GM23338 (cell line): ENCODE measurements around the gene PIGC. TPM values are rescaled to one million over a fixed set of nuclear protein-coding genes. Genes with fewer than 3 reads are reported as not detected.
"Not testable (repeated sequence)": the region's sequence is repeated elsewhere in the genome, so short reads cannot be mapped to it uniquely, and the experiment has no call there.

Experiments used
- ATAC-seq: fragments of 200-7000 bp; cut with Tn5 transposase; 3 replicates; pipeline ENCODE4 v1.9.1; 2020
- DNase-seq: peaks from one replicate; pipeline ENCODE4 v3.0.0-alpha.2; 2015; ENCODE audit warnings: low spot score
- H2AFZ ChIP-seq: fragments of 200-600 bp; sonication (generic); 2 replicates; pipeline ENCODE4 v1.8.0; 2016; ENCODE audit warnings: antibody characterized with exemption, mild to moderate bottlenecking, moderate library complexity
- H3F3A ChIP-seq: fragments of 200-600 bp; sonication (generic); replicated peaks from 2 replicates; pipeline ENCODE4 v1.8.0; 2017; ENCODE audit warnings: antibody characterized with exemption, mixed run types, low read depth
- H3K27ac ChIP-seq: fragments of 200-600 bp; sonication (generic); 2 replicates; pipeline ENCODE4 v1.6.1; 2016; ENCODE audit warnings: low read depth
- H3K27me3 ChIP-seq: fragments of 200-600 bp; sonication (generic); 2 replicates; pipeline ENCODE4 v1.8.0; 2016; ENCODE audit warnings: mild to moderate bottlenecking, mixed run types, moderate library complexity; ENCODE audit not compliant: insufficient read depth
- H3K36me3 ChIP-seq: fragments of 200-600 bp; sonication (generic); 2 replicates; pipeline ENCODE4 v1.8.0; 2016; ENCODE audit warnings: mild to moderate bottlenecking; ENCODE audit not compliant: insufficient read depth
- H3K4me1 ChIP-seq: fragments of 200-600 bp; sonication (generic); 2 replicates; pipeline ENCODE4 v1.8.0; 2016; ENCODE audit warnings: mild to moderate bottlenecking, moderate library complexity; ENCODE audit not compliant: insufficient read depth
- H3K4me2 ChIP-seq: fragments of 200-600 bp; sonication (generic); 2 replicates; pipeline ENCODE4 v1.7.1; 2017; ENCODE audit warnings: mixed run types
- H3K4me3 ChIP-seq: fragments of 200-600 bp; sonication (generic); 2 replicates; pipeline ENCODE4 v1.6.1; 2016; ENCODE audit warnings: mixed run types
- H3K79me2 ChIP-seq: fragments of 200-600 bp; sonication (generic); replicated peaks from 2 replicates; pipeline ENCODE4 v1.8.0; 2017; ENCODE audit warnings: mild to moderate bottlenecking; ENCODE audit not compliant: insufficient read depth
- H3K9me2 ChIP-seq: fragments of 200-600 bp; sonication (generic); 2 replicates; pipeline ENCODE4 v1.8.0; 2017; ENCODE audit not compliant: insufficient read depth
- H4K20me1 ChIP-seq: fragments of 200-600 bp; sonication (generic); replicated peaks from 2 replicates; pipeline ENCODE4 v1.8.0; 2017; ENCODE audit warnings: mild to moderate bottlenecking; ENCODE audit not compliant: insufficient read depth
- H3K27ac Mint-ChIP-seq: 2 replicates; pipeline ENCODE4 v1.8.0; 2020; ENCODE audit warnings: inconsistent platforms, mild to moderate bottlenecking, moderate library complexity, mixed read lengths
- H3K27me3 Mint-ChIP-seq: 3 replicates; pipeline ENCODE4 v1.8.0; 2022; ENCODE audit warnings: low read depth, mild to moderate bottlenecking, moderate library complexity, mixed read lengths, inconsistent platforms; ENCODE audit not compliant: insufficient read depth, poor library complexity
- H3K36me3 Mint-ChIP-seq: 3 replicates; pipeline ENCODE4 v1.8.0; 2021; ENCODE audit warnings: low read depth, mild to moderate bottlenecking, inconsistent platforms, moderate library complexity, mixed read lengths
- H3K4me1 Mint-ChIP-seq: 3 replicates; pipeline ENCODE4 v1.8.0; 2020; ENCODE audit warnings: mild to moderate bottlenecking, inconsistent platforms, mixed read lengths
- H3K4me3 Mint-ChIP-seq: 3 replicates; pipeline ENCODE4 v1.8.0; 2021; ENCODE audit warnings: moderate library complexity, mild to moderate bottlenecking, inconsistent platforms, mixed read lengths
- H3K9me3 Mint-ChIP-seq: 3 replicates; pipeline ENCODE4 v1.8.0; 2020; ENCODE audit warnings: moderate library complexity, mild to moderate bottlenecking, inconsistent platforms, mixed read lengths
- EZH2 ChIP-seq: fragments of 200-600 bp; sonication (generic); IDR thresholded peaks from one replicate; pipeline ENCODE4 v1.8.0; 2017; ENCODE audit warnings: antibody characterized with exemption, mild to moderate bottlenecking, low read depth; ENCODE audit not compliant: unreplicated experiment
- EZH2phosphoT487 ChIP-seq: fragments of 200-600 bp; sonication (generic); IDR thresholded peaks from one replicate; pipeline ENCODE4 v1.8.1; 2018; ENCODE audit warnings: antibody characterized with exemption; ENCODE audit not compliant: unreplicated experiment
- JUNB ChIP-seq: IDR thresholded peaks from one replicate; pipeline ENCODE4 v1.6.1; 2016; ENCODE audit warnings: antibody characterized with exemption; ENCODE audit not compliant: unreplicated experiment
- NANOG ChIP-seq: IDR thresholded peaks from 2 replicates; pipeline ENCODE4 v1.6.1; 2016; ENCODE audit warnings: antibody characterized with exemption, borderline replicate concordance
- ZNF462 ChIP-seq: fragments of 250-450 bp; sonication (Bioruptor Pico); IDR thresholded peaks from 2 replicates; pipeline ENCODE4 v1.5.0; 2020; ENCODE audit warnings: mild to moderate bottlenecking, moderate library complexity
- polyA plus RNA-seq: library from polyadenylated mRNA; unstranded; fragments of >200 nt; fragmentation: Nextera tagmentation; extraction: Ambion mirVana; gene quantifications from 2 replicates; pipeline ENCODE4 v1.2.1, GENCODE V29; 2016
- total RNA-seq: library from RNA; depleted of rRNA; stranded (reverse); fragments of >200 nt; shearing (Covaris generic); gene quantifications from 2 replicates; pipeline ENCODE4 v1.2.3, GENCODE V29; 2014

PIGC gene
- total and polyA plus RNA-seq, 2 experiments from 2014 or later, result 22.5 to 28.1 TPM

- H3K36me3 ChIP-seq, H3K9me2 ChIP-seq, H4K20me1 ChIP-seq, H3K79me2 ChIP-seq, H3K4me2 ChIP-seq, H2AFZ ChIP-seq, H3K4me1 ChIP-seq, H3K27me3 ChIP-seq, H3K27me3 Mint-ChIP-seq, ATAC-seq, H3K36me3 Mint-ChIP-seq, H3K9me3 Mint-ChIP-seq, DNase-seq, H3K27ac Mint-ChIP-seq, H3F3A ChIP-seq, H3K4me1 Mint-ChIP-seq, H3K4me3 Mint-ChIP-seq, H3K27ac ChIP-seq, H3K4me3 ChIP-seq: not testable (repeated sequence)
These were observed 6.7 kb downstream of the PIGC start for GRCh38 chr1:172437183-172437582.

- peaks cover under 1% of the 10 kb centered on the region; the same call in 2 of the 3 replicates for H3K9me3 Mint-ChIP-seq
- Histone ChIP-seq H4K20me1 (no peaks in the 10 kb centered on the region), H3K36me3 (no peaks in the 10 kb centered on the region), H3K79me2 (no peaks in the 10 kb centered on the region), H3K4me1 (peaks cover 7% of the 10 kb centered on the region; the same call in 1 of the 2 replicates), H2AFZ (0 out of 2 replicates have a peak overlapping the region, but pooled peaks have one; percentile 32), H3K9me2 (no peaks in the 10 kb centered on the region), H3K27me3 (no peaks in the 10 kb centered on the region), H3K4me2 (no peak overlapping the region), H3K27ac (no peak overlapping the region), H3K4me3 (no peak overlapping the region), H3F3A (no peaks in the 10 kb centered on the region)
- peaks cover 9% of the 10 kb centered on the region; the same call in 2 of the 3 replicates for H3K4me1 Mint-ChIP-seq
- H3K36me3 Mint-ChIP-seq, result no peaks in the 10 kb centered on the region
- peak; percentile 22 for DNase-seq
- peak; percentile 59 for ATAC-seq
- TF ChIP-seq EZH2phosphoT487 (no peak), JUNB (no peak), ZNF462 (CRISPR knock-in tag) (no peak), NANOG (no peak), EZH2 (no peak)
- H3K4me3 Mint-ChIP-seq, result no peak overlapping the region
- peaks cover 2% of the 10 kb centered on the region for H3K27me3 Mint-ChIP-seq
- H3K27ac Mint-ChIP-seq, result no peak overlapping the region
These were observed 12.1 kb downstream of the PIGC start for GRCh38 chr1:172431721-172432192.
